IMR-90 (cell line): Measurements from ENCODE around the gene EGFL7. TPM values are rescaled to one million over a fixed set of nuclear protein-coding genes. Genes with fewer than 3 reads are reported as not detected.

ENCODE experiments used
- ATAC-seq: fragments of 200-7000 bp; cut with Tn5 transposase; 2 replicates; pipeline ENCODE4 v1.9.1; 2020; ENCODE audit warnings: low read depth, mild to moderate bottlenecking, moderate library complexity
- BruUV-seq: library from RNA; stranded (reverse); fragments of 400-500 nt; replicated peaks from 2 replicates; lab custom pipeline; 2021; lab: Mats Ljungman, UMichigan
- CTCF ChIA-PET: fragments of 300-600 bp; formaldehyde crosslinking; extraction: SDS; loops from one replicate; lab custom pipeline; 2021; ENCODE audit warnings: antibody characterized with exemption; lab: Yijun Ruan, JAX
- POLR2A ChIA-PET: fragments of 300-600 bp; sonication (Branson Sonifier 250); formaldehyde crosslinking; loops from one replicate; lab custom pipeline; 2022; ENCODE audit warnings: antibody characterized with exemption; ENCODE audit not compliant: unreplicated experiment; lab: Charles Lee
- DNase-seq: peaks from one replicate; pipeline ENCODE4 v3.0.0; 2013
- H2AFZ ChIP-seq: replicated peaks from 2 replicates; pipeline ENCODE3; 2013; ENCODE audit warnings: low read length, mild to moderate bottlenecking; ENCODE audit not compliant: poor library complexity
- H2AK5ac ChIP-seq: 2 replicates; pipeline ENCODE4 v1.6.1; 2013; ENCODE audit warnings: low read depth, low read length, inconsistent platforms
- H2AK9ac ChIP-seq: replicated peaks from 2 replicates; pipeline ENCODE3; 2013; ENCODE audit warnings: mild to moderate bottlenecking, low read depth, low read length, moderate library complexity; ENCODE audit not compliant: poor library complexity
- H2BK120ac ChIP-seq: 2 replicates; pipeline ENCODE4 v1.6.1; 2013; ENCODE audit warnings: low read depth, low read length, inconsistent platforms
- H2BK15ac ChIP-seq: 3 replicates; pipeline ENCODE4 v1.6.1; 2013; ENCODE audit warnings: low read depth, low read length, inconsistent platforms
- H2BK20ac ChIP-seq: 2 replicates; pipeline ENCODE4 v1.6.1; 2013; ENCODE audit warnings: low read depth, mild to moderate bottlenecking, inconsistent platforms, low read length, moderate library complexity
- H2BK5ac ChIP-seq: 2 replicates; pipeline ENCODE4 v1.6.1; 2013; ENCODE audit warnings: mild to moderate bottlenecking, low read depth, low read length, inconsistent platforms; ENCODE audit not compliant: poor library complexity, severe bottlenecking
- H3K14ac ChIP-seq: replicated peaks from 2 replicates; pipeline ENCODE4 v1.6.1; 2013; ENCODE audit warnings: low read depth, low read length, inconsistent platforms
- H3K18ac ChIP-seq: 2 replicates; pipeline ENCODE4 v1.6.1; 2013; ENCODE audit warnings: low read depth, low read length, control low read depth
- H3K23ac ChIP-seq: 2 replicates; pipeline ENCODE4 v1.6.1; 2013; ENCODE audit warnings: low read depth, low read length, inconsistent platforms
- H3K27ac ChIP-seq: 2 replicates; pipeline ENCODE4 v1.5.1; 2013; ENCODE audit warnings: mild to moderate bottlenecking, control low read depth, low read length; ENCODE audit not compliant: insufficient read depth
- H3K27me3 ChIP-seq: 2 replicates; pipeline ENCODE4 v1.6.1; 2013; ENCODE audit warnings: low read length; ENCODE audit not compliant: control insufficient read depth, insufficient read depth
- H3K36me3 ChIP-seq: 2 replicates; pipeline ENCODE4 v1.6.1; 2013; ENCODE audit warnings: low read length, mixed read lengths; ENCODE audit not compliant: control insufficient read depth, insufficient read depth
- H3K4ac ChIP-seq: 2 replicates; pipeline ENCODE4 v1.6.1; 2013; ENCODE audit warnings: low read depth, low read length, inconsistent platforms
- H3K4me1 ChIP-seq: 2 replicates; pipeline ENCODE4 v1.6.1; 2013; ENCODE audit warnings: low read length, mixed read lengths; ENCODE audit not compliant: control insufficient read depth, insufficient read depth
- H3K4me2 ChIP-seq: 2 replicates; pipeline ENCODE4 v1.6.1; 2013; ENCODE audit warnings: low read depth, mild to moderate bottlenecking, control low read depth, low read length, moderate library complexity
- H3K4me3 ChIP-seq: 2 replicates; pipeline ENCODE4 v1.5.1; 2013; ENCODE audit warnings: low read depth, mild to moderate bottlenecking, control low read depth, low read length, moderate library complexity; ENCODE audit not compliant: insufficient read depth
- H3K56ac ChIP-seq: 2 replicates; pipeline ENCODE4 v1.6.1; 2013; ENCODE audit warnings: low read length, inconsistent platforms; ENCODE audit not compliant: insufficient read depth; ENCODE audit errors: extremely low read depth
- H3K79me1 ChIP-seq, 2 experiments: 2 replicates each; pipeline ENCODE4 v1.6.1; 2013; ENCODE audit warnings: low read length in 2 of 2, inconsistent platforms in 1 of 2, low read depth in 1 of 2
- H3K9ac ChIP-seq: 2 replicates; pipeline ENCODE4 v1.6.1; 2013; ENCODE audit warnings: low read depth, low read length, control low read depth
- H3K9me1 ChIP-seq: 2 replicates; pipeline ENCODE4 v1.6.1; 2013; ENCODE audit warnings: low read length, inconsistent platforms; ENCODE audit not compliant: insufficient read depth
- H3K9me3 ChIP-seq: 2 replicates; pipeline ENCODE4 v1.6.1; 2013; ENCODE audit warnings: low read length; ENCODE audit not compliant: control insufficient read depth, insufficient read depth
- H4K20me1 ChIP-seq: 2 replicates; pipeline ENCODE4 v1.6.1; 2013; ENCODE audit warnings: low read length, inconsistent platforms; ENCODE audit not compliant: insufficient read depth
- H4K5ac ChIP-seq: 2 replicates; pipeline ENCODE4 v1.6.1; 2013; ENCODE audit warnings: mild to moderate bottlenecking, low read depth, low read length, control low read depth
- H4K8ac ChIP-seq, 2 experiments: 2 replicates each; pipeline ENCODE4 v1.6.1; 2013; ENCODE audit warnings: low read depth in 2 of 2, low read length in 2 of 2, control low read depth in 1 of 2, inconsistent platforms in 1 of 2
- H4K91ac ChIP-seq: 2 replicates; pipeline ENCODE4 v1.6.1; 2013; ENCODE audit warnings: low read depth, low read length, inconsistent platforms; ENCODE audit not compliant: insufficient read depth
- BHLHE40 ChIP-seq: fragments of 150-350 bp; IDR thresholded peaks from 2 replicates; pipeline ENCODE4 v1.6.1; 2016; ENCODE audit warnings: mild to moderate bottlenecking, low read depth, low read length
- CEBPB ChIP-seq: IDR thresholded peaks from 2 replicates; pipeline ENCODE4 v1.6.1; 2012; ENCODE audit warnings: low read depth, low read length, improper control_type of control experiment
- CHD1 ChIP-seq: IDR thresholded peaks from 2 replicates; pipeline ENCODE4 v1.6.1; 2012; ENCODE audit warnings: low read depth, low read length, improper control_type of control experiment
- FOS ChIP-seq: fragments of 150-350 bp; IDR thresholded peaks from 2 replicates; pipeline ENCODE4 v1.6.1; 2016; ENCODE audit warnings: low read depth, low read length
- MAFK ChIP-seq: IDR thresholded peaks from 2 replicates; pipeline ENCODE4 v1.6.1; 2012; ENCODE audit warnings: low read depth, low read length, improper control_type of control experiment
- MAZ ChIP-seq: IDR thresholded peaks from 2 replicates; pipeline ENCODE4 v1.6.1; 2012; ENCODE audit warnings: low read depth, mild to moderate bottlenecking, low read length, improper control_type of control experiment, moderate library complexity, borderline replicate concordance
- MXI1 ChIP-seq: IDR thresholded peaks from 2 replicates; pipeline ENCODE4 v1.6.1; 2012; ENCODE audit warnings: low read depth, mild to moderate bottlenecking, low read length, moderate library complexity, borderline replicate concordance
- NFE2L2 ChIP-seq: fragments of 150-350 bp; IDR thresholded peaks from 2 replicates; pipeline ENCODE4 v1.6.1; 2016; ENCODE audit warnings: low read depth, mild to moderate bottlenecking, low read length
- POLR2A ChIP-seq: IDR thresholded peaks from 2 replicates; pipeline ENCODE4 v1.6.1; 2012; ENCODE audit warnings: mild to moderate bottlenecking, low read depth, low read length
- RAD21 ChIP-seq: IDR thresholded peaks from 2 replicates; pipeline ENCODE4 v1.6.1; 2012; ENCODE audit warnings: low read length, improper control_type of control experiment
- RCOR1 ChIP-seq: IDR thresholded peaks from 2 replicates; pipeline ENCODE4 v1.6.1; 2012; ENCODE audit warnings: mild to moderate bottlenecking, low read length, improper control_type of control experiment; ENCODE audit not compliant: insufficient replicate concordance
- RFX5 ChIP-seq: IDR thresholded peaks from 2 replicates; pipeline ENCODE4 v1.8.0; 2012; ENCODE audit warnings: low read depth, mild to moderate bottlenecking, low read length, moderate library complexity
- SMC3 ChIP-seq: fragments of 150-350 bp; IDR thresholded peaks from 2 replicates; pipeline ENCODE4 v1.6.1; 2016; ENCODE audit warnings: low read depth, mild to moderate bottlenecking, antibody characterized with exemption, low read length, moderate library complexity
- WGBS, 2 experiments: methylation state at CpG; one replicate each; pipeline versions ENCODE4 v1.1.5 to v1.1.7; 2013; ENCODE audit warnings: missing lambda C conversion rate in 2 of 2; ENCODE audit not compliant: insufficient read length in 1 of 2; ENCODE audit errors: extremely low coverage in 2 of 2; 5-methylcytosine and 5-hydroxymethylcytosine counted together
- dilution Hi-C: fragments of 300-500 bp; cut with HindIII; formaldehyde crosslinking; loops from one replicate; pipeline ENCODE4 v1.14.3; 2018; ENCODE audit warnings: low sequenced_read_pairs; ENCODE audit not compliant: unreplicated experiment
- in situ Hi-C: fragments of 300-500 bp; cut with MboI; formaldehyde crosslinking; loops from 3 replicates; pipeline ENCODE4 v1.14.3; 2019; ENCODE audit warnings: low sequenced_read_pairs, inconsistent platforms, mixed read lengths
- intact Hi-C: fragments of 100-400 bp; cut with micrococcal nuclease; formaldehyde crosslinking; loops from 2 replicates; pipeline ENCODE4 v1.10.0; 2022
- polyA plus RNA-seq, 3 experiments: library from polyadenylated mRNA; depleted of rRNA; stranded (reverse); fragments of >200 nt; gene quantifications; 2 replicates each; pipeline ENCODE4 v1.2.3, GENCODE V29; 2012; ENCODE audit warnings: low replicate concordance in 1 of 3
- total RNA-seq: library from RNA; depleted of rRNA; stranded (reverse); fragments of >200 nt; gene quantifications from 2 replicates; pipeline ENCODE4 v1.2.3, GENCODE V29; 2012
- TF ChIP-seq, protein P1 (sequence below): conservative IDR thresholded peaks from 2 replicates; pipeline ENCODE4 v1.5.1; 2012; ENCODE audit warnings: mild to moderate bottlenecking, low read depth, low read length, improper control_type of control experiment
- TF ChIP-seq, protein P2 (sequence below): fragments of 150-350 bp; IDR thresholded peaks from 2 replicates; pipeline ENCODE4 v1.6.1; 2017; ENCODE audit warnings: mild to moderate bottlenecking, antibody characterized with exemption, low read length, low read depth
- TF ChIP-seq, protein P3 (sequence below): fragments of 150-350 bp; IDR thresholded peaks from 2 replicates; pipeline ENCODE4 v1.6.1; 2016; ENCODE audit warnings: low read depth, mild to moderate bottlenecking, low read length, moderate library complexity, borderline replicate concordance

EGFL7 gene
- total and polyA plus RNA-seq, 2 of the 4 experiments (the other 2 are of a cell fraction), result 2.2 to 10.4 TPM

DNA sequence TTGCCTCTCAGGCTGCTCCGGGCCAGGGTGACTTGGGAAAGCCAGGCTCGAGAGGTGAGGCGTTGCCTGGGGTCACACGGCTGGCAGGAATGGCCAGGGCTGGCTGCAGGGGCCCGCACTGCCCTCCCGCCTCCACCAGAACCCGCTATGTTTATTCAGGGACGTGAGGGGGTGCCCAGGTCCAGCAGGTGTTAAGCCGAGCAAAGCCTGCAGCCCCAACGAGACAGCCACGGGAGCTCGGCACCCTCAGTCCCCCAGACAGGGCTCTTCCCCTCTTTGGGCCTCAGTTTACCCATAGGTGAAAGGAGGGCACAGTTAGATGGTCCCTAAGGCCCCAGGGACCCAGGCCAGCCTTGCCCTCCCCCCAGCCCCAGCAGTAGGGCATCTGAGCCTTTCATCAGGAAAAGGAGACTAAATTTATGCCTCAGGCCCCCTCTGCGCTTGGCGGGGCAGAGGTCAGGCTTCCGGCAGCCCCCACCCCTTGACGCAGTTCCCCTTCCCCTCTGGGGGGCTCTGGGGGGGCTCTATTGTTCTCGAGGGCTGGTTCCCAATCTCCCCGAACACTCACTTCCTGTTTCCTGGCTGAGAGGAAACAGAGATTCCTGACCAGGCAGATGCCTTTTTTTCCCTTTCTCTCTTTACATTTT lies 7.1 kb upstream of the EGFL7 start:
- in situ Hi-C loops, result no loop called here
- Histone ChIP-seq H3K56ac (no peak overlapping the region), H3K4me2 (no peak overlapping the region), H4K5ac (peak overlapping the region; percentile 86), H2AK5ac (no peak overlapping the region), H3K9me1 (no peaks in the 10 kb centered on the region), H2BK5ac (no peak overlapping the region), H2BK20ac (no peak overlapping the region), H3K4me1 (no peaks in the 10 kb centered on the region), H3K4ac (no peak overlapping the region), H2AFZ (peak overlapping the region; percentile 94), H3K18ac (no peak overlapping the region), H3K14ac (no peak overlapping the region), H4K91ac (no peak overlapping the region), H3K79me1 (no peaks in the 10 kb centered on the region), H3K23ac (no peak overlapping the region), H3K36me3 (no peaks in the 10 kb centered on the region), H2BK120ac (no peak overlapping the region), H2AK9ac (peak overlapping the region; percentile 67), H3K27ac (no peak overlapping the region), H4K20me1 (no peaks in the 10 kb centered on the region), H3K9me3 (no peaks in the 10 kb centered on the region), H3K27me3 (peaks cover 26% of the 10 kb centered on the region), H3K4me3 (no peak overlapping the region), H4K8ac (peak overlapping the region; percentile 71 to 94), H3K9ac (no peak overlapping the region), H2BK15ac (no peak overlapping the region)
- TF ChIP-seq, protein P1, sequence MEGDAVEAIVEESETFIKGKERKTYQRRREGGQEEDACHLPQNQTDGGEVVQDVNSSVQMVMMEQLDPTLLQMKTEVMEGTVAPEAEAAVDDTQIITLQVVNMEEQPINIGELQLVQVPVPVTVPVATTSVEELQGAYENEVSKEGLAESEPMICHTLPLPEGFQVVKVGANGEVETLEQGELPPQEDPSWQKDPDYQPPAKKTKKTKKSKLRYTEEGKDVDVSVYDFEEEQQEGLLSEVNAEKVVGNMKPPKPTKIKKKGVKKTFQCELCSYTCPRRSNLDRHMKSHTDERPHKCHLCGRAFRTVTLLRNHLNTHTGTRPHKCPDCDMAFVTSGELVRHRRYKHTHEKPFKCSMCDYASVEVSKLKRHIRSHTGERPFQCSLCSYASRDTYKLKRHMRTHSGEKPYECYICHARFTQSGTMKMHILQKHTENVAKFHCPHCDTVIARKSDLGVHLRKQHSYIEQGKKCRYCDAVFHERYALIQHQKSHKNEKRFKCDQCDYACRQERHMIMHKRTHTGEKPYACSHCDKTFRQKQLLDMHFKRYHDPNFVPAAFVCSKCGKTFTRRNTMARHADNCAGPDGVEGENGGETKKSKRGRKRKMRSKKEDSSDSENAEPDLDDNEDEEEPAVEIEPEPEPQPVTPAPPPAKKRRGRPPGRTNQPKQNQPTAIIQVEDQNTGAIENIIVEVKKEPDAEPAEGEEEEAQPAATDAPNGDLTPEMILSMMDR, result no peak
- TF ChIP-seq MAFK, result no peak
- no peak for TF ChIP-seq RAD21
- no peak for TF ChIP-seq MXI1
- TF ChIP-seq SMC3, result no peak
- no peak for TF ChIP-seq CHD1
- TF ChIP-seq POLR2A, result no peak
- TF ChIP-seq RCOR1, result no peak
- no peak for TF ChIP-seq RFX5
- TF ChIP-seq, protein P2, sequence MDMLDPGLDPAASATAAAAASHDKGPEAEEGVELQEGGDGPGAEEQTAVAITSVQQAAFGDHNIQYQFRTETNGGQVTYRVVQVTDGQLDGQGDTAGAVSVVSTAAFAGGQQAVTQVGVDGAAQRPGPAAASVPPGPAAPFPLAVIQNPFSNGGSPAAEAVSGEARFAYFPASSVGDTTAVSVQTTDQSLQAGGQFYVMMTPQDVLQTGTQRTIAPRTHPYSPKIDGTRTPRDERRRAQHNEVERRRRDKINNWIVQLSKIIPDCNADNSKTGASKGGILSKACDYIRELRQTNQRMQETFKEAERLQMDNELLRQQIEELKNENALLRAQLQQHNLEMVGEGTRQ, result no peak
- TF ChIP-seq FOS, result no peak
- TF ChIP-seq NFE2L2, result no peak
- TF ChIP-seq, protein P3, sequence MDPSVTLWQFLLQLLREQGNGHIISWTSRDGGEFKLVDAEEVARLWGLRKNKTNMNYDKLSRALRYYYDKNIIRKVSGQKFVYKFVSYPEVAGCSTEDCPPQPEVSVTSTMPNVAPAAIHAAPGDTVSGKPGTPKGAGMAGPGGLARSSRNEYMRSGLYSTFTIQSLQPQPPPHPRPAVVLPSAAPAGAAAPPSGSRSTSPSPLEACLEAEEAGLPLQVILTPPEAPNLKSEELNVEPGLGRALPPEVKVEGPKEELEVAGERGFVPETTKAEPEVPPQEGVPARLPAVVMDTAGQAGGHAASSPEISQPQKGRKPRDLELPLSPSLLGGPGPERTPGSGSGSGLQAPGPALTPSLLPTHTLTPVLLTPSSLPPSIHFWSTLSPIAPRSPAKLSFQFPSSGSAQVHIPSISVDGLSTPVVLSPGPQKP, result no peak
- TF ChIP-seq CEBPB, result no peak
- TF ChIP-seq BHLHE40, result no peak
- no peak for TF ChIP-seq MAZ
- no peak for ATAC-seq
- WGBS, 2 experiments, result 84% methylated on average over 7 of the region's 18 CpGs; no CpG with 5 or more reads in 1 of the 2 experiments
- dilution Hi-C loops, result no loop called here
- ChIA-PET POLR2A (no interaction called here), CTCF (no interaction called here)
- no TSS peak for BruUV-seq
- intact Hi-C loops, result no loop called here
- DNase-seq, result no peak
